Measurements from ENCODE around the gene EIF2S3.

EIF2S3 gene

GRCh38 chrX:24054182-24055042 is at the start of gene EIF2S3:
EIF2S3 (plus strand) TSS chrX:24054956; CDS start chrX:24054969, 13 bp downstream.
- TF ChIP-seq CTCF (IDR thresholded peaks at IDR 0.05; ENCODE audit: low read depth, low read length, missing control alignments), result peak; percentile 80
- peak; percentile 95 for DNase-seq
- peaks cover 12% of the 10 kb centered on the region for H3K36me3 ChIP-seq (replicated peaks)
- peak within 1 kb of the TSS; percentile 99 for H3K27ac ChIP-seq
- in situ Hi-C loops (cut with HindIII; ENCODE audit: low pct_ligation_motif_present, low sequenced_read_pairs), result no loop called here
- H3K27me3 ChIP-seq (replicated peaks), result no peaks in the 10 kb centered on the region
- no peak within 1 kb of the TSS for H3K4me3 ChIP-seq (ENCODE audit: low read depth, low read length)

DNA sequence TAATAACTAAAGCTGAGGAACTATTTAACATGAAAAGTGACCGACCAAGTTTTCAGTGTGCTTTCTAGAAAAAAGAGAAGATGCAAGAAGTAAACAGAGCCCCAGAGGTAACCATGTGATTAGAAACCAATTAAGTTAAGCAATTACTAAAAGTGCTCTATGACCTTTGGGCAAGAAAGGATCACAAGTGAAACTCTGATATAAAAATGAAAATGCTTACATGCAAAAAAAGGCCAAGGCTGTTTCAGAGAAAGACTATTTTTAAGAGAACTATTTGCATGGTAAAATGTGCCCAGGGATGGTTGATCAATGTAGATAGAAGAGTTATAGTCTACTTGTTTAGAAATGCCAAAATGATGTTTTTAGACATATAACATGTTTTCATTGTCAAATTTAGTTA is 49.7 kb upstream of the EIF2S3 start:
- no peak for DNase-seq
- Histone ChIP-seq H3K27ac (no peak overlapping the region), H3K36me3 (replicated peaks) (peaks cover 2% of the 10 kb centered on the region), H3K27me3 (replicated peaks) (no peaks in the 10 kb centered on the region), H3K4me3 (ENCODE audit: low read depth, low read length) (no peak overlapping the region)
- TF ChIP-seq CTCF (IDR thresholded peaks at IDR 0.05; ENCODE audit: low read depth, low read length, missing control alignments), result no peak
- in situ Hi-C loops (cut with HindIII; ENCODE audit: low pct_ligation_motif_present, low sequenced_read_pairs), result no loop called here

DNA sequence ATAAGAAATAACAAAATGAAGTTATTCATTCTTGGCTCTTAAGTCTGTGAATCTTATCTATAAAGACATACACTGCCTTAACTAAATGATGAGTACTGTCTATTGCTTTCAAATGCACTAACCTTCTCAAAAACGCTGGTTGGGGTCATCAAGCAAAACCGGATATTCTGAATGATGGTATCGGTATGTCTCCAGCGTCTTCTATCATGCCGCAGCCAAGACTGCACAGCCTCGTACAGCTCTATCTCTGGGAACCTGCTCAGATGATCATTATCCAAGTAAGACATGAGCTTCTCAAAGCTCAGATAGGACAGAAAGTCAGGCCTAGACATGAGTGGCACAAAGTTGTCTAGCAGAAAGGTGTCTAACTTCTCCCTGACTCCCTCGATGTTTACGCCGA is 48.9 kb upstream of the EIF2S3 start:
- no peak for TF ChIP-seq CTCF (IDR thresholded peaks at IDR 0.05; ENCODE audit: low read depth, low read length, missing control alignments)
- H3K27ac ChIP-seq, result no peak overlapping the region

GRCh38 chrX:24012266-24012665 is 42.5 kb upstream of the EIF2S3 start:
- H3K27me3 ChIP-seq (replicated peaks), result no peaks in the 10 kb centered on the region
- H3K36me3 ChIP-seq (replicated peaks), result no peaks in the 10 kb centered on the region
- no peak overlapping the region for H3K27ac ChIP-seq
- TF ChIP-seq CTCF (IDR thresholded peaks at IDR 0.05; ENCODE audit: low read depth, low read length, missing control alignments), result no peak
- no peak for DNase-seq
- in situ Hi-C loops (cut with HindIII; ENCODE audit: low pct_ligation_motif_present, low sequenced_read_pairs), result no loop called here
- H3K4me3 ChIP-seq (ENCODE audit: low read depth, low read length), result no peak overlapping the region

More for the DNA sequence above, 48.9 kb upstream of the EIF2S3 start:
- DNase-seq, result no peak
- H3K4me3 ChIP-seq (ENCODE audit: low read depth, low read length), result no peak overlapping the region
- in situ Hi-C loops (cut with HindIII; ENCODE audit: low pct_ligation_motif_present, low sequenced_read_pairs), result no loop called here
- no peaks in the 10 kb centered on the region for H3K27me3 ChIP-seq (replicated peaks)
- peaks cover 2% of the 10 kb centered on the region for H3K36me3 ChIP-seq (replicated peaks)

DNA sequence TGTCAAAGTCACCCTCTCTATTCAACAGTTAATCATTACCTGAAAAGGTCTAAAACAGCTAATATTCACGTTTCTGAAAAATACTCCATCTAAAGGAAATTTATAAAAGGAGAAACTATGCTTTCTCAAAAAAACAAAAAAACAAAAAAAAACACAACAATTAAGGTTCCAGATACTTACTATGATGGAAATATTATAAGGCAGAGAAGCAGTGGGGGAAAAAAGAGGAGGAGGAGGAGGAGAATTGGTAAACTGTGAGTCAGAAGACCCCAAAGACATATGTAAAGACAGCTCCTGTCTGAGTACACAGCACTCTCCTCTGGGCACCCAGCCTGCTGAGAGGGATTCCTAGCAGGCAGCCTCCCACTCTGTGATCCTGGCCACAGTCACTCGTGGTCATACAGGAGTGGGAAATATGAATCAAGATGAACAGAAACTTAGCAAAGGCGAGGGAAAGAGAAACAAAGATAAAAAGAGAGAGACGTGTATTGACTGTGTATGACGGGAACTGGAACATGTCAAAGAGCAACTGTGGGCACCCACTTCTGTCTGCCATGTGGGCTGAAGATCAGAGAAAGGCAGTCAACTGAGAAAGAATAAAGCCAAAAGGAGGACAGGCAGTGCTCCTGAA is 40.3 kb upstream of the EIF2S3 start:
- no peak overlapping the region for H3K27ac ChIP-seq
- TF ChIP-seq CTCF (IDR thresholded peaks at IDR 0.05; ENCODE audit: low read depth, low read length, missing control alignments), result no peak
- H3K4me3 ChIP-seq (ENCODE audit: low read depth, low read length), result no peak overlapping the region
- H3K36me3 ChIP-seq (replicated peaks), result no peaks in the 10 kb centered on the region
- in situ Hi-C loops (cut with HindIII; ENCODE audit: low pct_ligation_motif_present, low sequenced_read_pairs), result no loop called here
- no peaks in the 10 kb centered on the region for H3K27me3 ChIP-seq (replicated peaks)
- DNase-seq, result no peak

Measured in brain microvascular endothelial cell (primary cell).